ENCODE results near the gene DCBLD1. TPM values are rescaled to one million over a fixed set of nuclear protein-coding genes. Genes with fewer than 3 reads are reported as not detected.

The DCBLD1 gene
- total RNA-seq, 2 donors from 2014 or later, result 6.3 to 7.1 TPM

- H3K36me3 ChIP-seq, result no peaks in the 10 kb centered on the region
- H3K27ac ChIP-seq, result no peak overlapping the region
- H3K4me1 ChIP-seq, result peaks cover 0 to 6% of the 10 kb centered on the region in 2 donors
- TF ChIP-seq, protein P1, sequence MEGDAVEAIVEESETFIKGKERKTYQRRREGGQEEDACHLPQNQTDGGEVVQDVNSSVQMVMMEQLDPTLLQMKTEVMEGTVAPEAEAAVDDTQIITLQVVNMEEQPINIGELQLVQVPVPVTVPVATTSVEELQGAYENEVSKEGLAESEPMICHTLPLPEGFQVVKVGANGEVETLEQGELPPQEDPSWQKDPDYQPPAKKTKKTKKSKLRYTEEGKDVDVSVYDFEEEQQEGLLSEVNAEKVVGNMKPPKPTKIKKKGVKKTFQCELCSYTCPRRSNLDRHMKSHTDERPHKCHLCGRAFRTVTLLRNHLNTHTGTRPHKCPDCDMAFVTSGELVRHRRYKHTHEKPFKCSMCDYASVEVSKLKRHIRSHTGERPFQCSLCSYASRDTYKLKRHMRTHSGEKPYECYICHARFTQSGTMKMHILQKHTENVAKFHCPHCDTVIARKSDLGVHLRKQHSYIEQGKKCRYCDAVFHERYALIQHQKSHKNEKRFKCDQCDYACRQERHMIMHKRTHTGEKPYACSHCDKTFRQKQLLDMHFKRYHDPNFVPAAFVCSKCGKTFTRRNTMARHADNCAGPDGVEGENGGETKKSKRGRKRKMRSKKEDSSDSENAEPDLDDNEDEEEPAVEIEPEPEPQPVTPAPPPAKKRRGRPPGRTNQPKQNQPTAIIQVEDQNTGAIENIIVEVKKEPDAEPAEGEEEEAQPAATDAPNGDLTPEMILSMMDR (IDR thresholded peaks at IDR 0.05), result no peak
- H3K27me3 ChIP-seq, result no peaks in the 10 kb centered on the region
- H3K9me3 ChIP-seq, result no peaks in the 10 kb centered on the region
- H3K4me3 ChIP-seq, result no peak overlapping the region
- no peak for DNase-seq (ENCODE audit: low spot score)
These were observed 51.3 kb downstream of the DCBLD1 start for GRCh38 chr6:117533775-117534174.

- TF ChIP-seq, protein P1 (IDR thresholded peaks at IDR 0.05), result no peak
- H3K9me3 ChIP-seq, result no peaks in the 10 kb centered on the region
- peaks cover under 1% of the 10 kb centered on the region for H3K36me3 ChIP-seq
- H3K27me3 ChIP-seq, result no peaks in the 10 kb centered on the region
- no peak overlapping the region for H3K27ac ChIP-seq
- H3K4me1 ChIP-seq, result peaks cover 0 to 5% of the 10 kb centered on the region in 2 donors
- no peak overlapping the region for H3K4me3 ChIP-seq
- no peak for DNase-seq (ENCODE audit: low spot score)
These were observed 52.5 kb downstream of the DCBLD1 start for GRCh38 chr6:117534974-117535373.

GRCh38 chr6:117536317-117536716 lies 53.8 kb downstream of the DCBLD1 start:
- no peaks in the 10 kb centered on the region for H3K9me3 ChIP-seq
- H3K27ac ChIP-seq, result no peak overlapping the region
- TF ChIP-seq, protein P1 (IDR thresholded peaks at IDR 0.05), result no peak
- H3K36me3 ChIP-seq, result peaks cover 8% of the 10 kb centered on the region
- no peaks in the 10 kb centered on the region for H3K27me3 ChIP-seq
- H3K4me3 ChIP-seq, result no peak overlapping the region
- H3K4me1 ChIP-seq, result no peaks in the 10 kb centered on the region
- no peak for DNase-seq (ENCODE audit: low spot score)

DNA sequence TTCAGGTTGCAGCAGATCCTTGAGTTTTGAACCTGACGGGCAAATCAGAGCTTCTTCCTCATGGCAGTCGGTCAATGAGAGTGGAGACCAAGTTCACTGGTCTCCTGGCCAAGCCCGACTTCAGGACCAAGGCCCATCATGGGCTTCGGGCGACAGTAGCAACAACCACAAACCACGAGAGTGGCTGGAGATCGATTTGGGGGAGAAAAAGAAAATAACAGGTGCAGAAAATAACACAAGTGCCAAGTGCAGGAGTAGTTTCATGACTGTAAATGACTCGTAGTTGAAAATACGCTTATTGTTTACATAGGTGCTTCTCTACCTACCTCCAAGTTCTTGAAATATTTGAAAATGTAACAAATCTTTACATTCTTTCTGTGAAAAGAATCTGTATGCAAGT lies 56.1 kb downstream of the DCBLD1 start:
- TF ChIP-seq, protein P1 (IDR thresholded peaks at IDR 0.05), result no peak
- H3K4me3 ChIP-seq, result no peak overlapping the region
- no peaks in the 10 kb centered on the region for H3K9me3 ChIP-seq
- no peak for DNase-seq (ENCODE audit: low spot score)
- H3K27ac ChIP-seq, result no peak overlapping the region
- no peaks in the 10 kb centered on the region for H3K4me1 ChIP-seq
- no peaks in the 10 kb centered on the region for H3K27me3 ChIP-seq
- peaks cover 8% of the 10 kb centered on the region for H3K36me3 ChIP-seq

- Histone ChIP-seq H3K36me3 (peaks cover 13% of the 10 kb centered on the region), H3K4me1 (no peaks in the 10 kb centered on the region), H3K27me3 (no peaks in the 10 kb centered on the region), H3K4me3 (no peak overlapping the region), H3K9me3 (no peaks in the 10 kb centered on the region), H3K27ac (no peak overlapping the region)
- DNase-seq (ENCODE audit: low spot score), result no peak
- TF ChIP-seq, protein P1 (IDR thresholded peaks at IDR 0.05), result no peak
These were observed 58.2 kb downstream of the DCBLD1 start for GRCh38 chr6:117540670-117541069.

GRCh38 chr6:117542493-117542892 lies 60.0 kb downstream of the DCBLD1 start:
- no peaks in the 10 kb centered on the region for H3K9me3 ChIP-seq
- no peak overlapping the region for H3K27ac ChIP-seq
- no peak for DNase-seq (ENCODE audit: low spot score)
- H3K4me1 ChIP-seq, result no peaks in the 10 kb centered on the region
- TF ChIP-seq, protein P1 (IDR thresholded peaks at IDR 0.05), result no peak
- H3K36me3 ChIP-seq, result peaks cover 13% of the 10 kb centered on the region
- no peak overlapping the region for H3K4me3 ChIP-seq
- H3K27me3 ChIP-seq, result no peaks in the 10 kb centered on the region

Measured in right atrium auricular region (tissue), 2 donors.